Hematopoietic multipotent progenitor cell treated with erythropoietin and hydrocortisone succinate and interleukin-3 and kit ligand, for 8 days (in vitro differentiated cells): Measurements from ENCODE around the gene PANK2.
"Not testable (repeated sequence)": the region's sequence is repeated elsewhere in the genome, so short reads cannot be mapped to it uniquely, and the experiment has no call there.

ENCODE experiments used
- DNase-seq: peaks from one replicate; pipeline ENCODE4 v3.0.0-alpha.2; 2015

PANK2 gene

GRCh38 chr20:3871550-3872265 is 17.5 kb upstream of the PANK2 start:
- DNase-seq, result no peak

GRCh38 chr20:3873507-3873906 is 15.7 kb upstream of the PANK2 start:
- DNase-seq, result no peak

GRCh38 chr20:3874194-3874844 is 14.9 kb upstream of the PANK2 start:
- DNase-seq, result no peak

- DNase-seq, result no peak
These were observed 13.7 kb upstream of the PANK2 start for GRCh38 chr20:3875378-3875974.

- DNase-seq, result no peak
These were observed 13.2 kb upstream of the PANK2 start for GRCh38 chr20:3876000-3876399.

GRCh38 chr20:3876676-3877075 is 12.5 kb upstream of the PANK2 start:
- DNase-seq, result no peak

GRCh38 chr20:3878921-3879274 is 10.3 kb upstream of the PANK2 start:
- DNase-seq, result not testable (repeated sequence)

- no peak for DNase-seq
These were observed 3.5 kb upstream of the PANK2 start for GRCh38 chr20:3885715-3886114.

GRCh38 chr20:3887876-3888620 is 1.1 kb upstream of the PANK2 start:
- DNase-seq, result peak; percentile 43

- peak; percentile 54 for DNase-seq
These were observed 556 bp downstream of the PANK2 start for GRCh38 chr20:3889489-3890397.

- peak; percentile 42 for DNase-seq
These were observed 1.2 kb downstream of the PANK2 start for GRCh38 chr20:3890398-3890751.

- DNase-seq, result no peak
These were observed 2.1 kb downstream of the PANK2 start for GRCh38 chr20:3890999-3891929.

- DNase-seq, result no peak
These were observed 5.6 kb downstream of the PANK2 start for GRCh38 chr20:3894796-3895195.

- no peak for DNase-seq
These were observed 7.1 kb downstream of the PANK2 start for GRCh38 chr20:3896302-3896701.

- peak; percentile 78 for DNase-seq
These were observed 7.8 kb downstream of the PANK2 start for GRCh38 chr20:3896853-3897583.

GRCh38 chr20:3898181-3898580 is 9.0 kb downstream of the PANK2 start:
- not testable (repeated sequence) for DNase-seq

- no peak for DNase-seq
These were observed 9.5 kb downstream of the PANK2 start for GRCh38 chr20:3898639-3899038.

GRCh38 chr20:3900187-3900604 is 11.0 kb downstream of the PANK2 start:
- no peak for DNase-seq

- DNase-seq, result no peak
These were observed 12.0 kb downstream of the PANK2 start for GRCh38 chr20:3901028-3901705.
